ENCODE results near the gene SH3RF3.

SH3RF3 gene

DNA sequence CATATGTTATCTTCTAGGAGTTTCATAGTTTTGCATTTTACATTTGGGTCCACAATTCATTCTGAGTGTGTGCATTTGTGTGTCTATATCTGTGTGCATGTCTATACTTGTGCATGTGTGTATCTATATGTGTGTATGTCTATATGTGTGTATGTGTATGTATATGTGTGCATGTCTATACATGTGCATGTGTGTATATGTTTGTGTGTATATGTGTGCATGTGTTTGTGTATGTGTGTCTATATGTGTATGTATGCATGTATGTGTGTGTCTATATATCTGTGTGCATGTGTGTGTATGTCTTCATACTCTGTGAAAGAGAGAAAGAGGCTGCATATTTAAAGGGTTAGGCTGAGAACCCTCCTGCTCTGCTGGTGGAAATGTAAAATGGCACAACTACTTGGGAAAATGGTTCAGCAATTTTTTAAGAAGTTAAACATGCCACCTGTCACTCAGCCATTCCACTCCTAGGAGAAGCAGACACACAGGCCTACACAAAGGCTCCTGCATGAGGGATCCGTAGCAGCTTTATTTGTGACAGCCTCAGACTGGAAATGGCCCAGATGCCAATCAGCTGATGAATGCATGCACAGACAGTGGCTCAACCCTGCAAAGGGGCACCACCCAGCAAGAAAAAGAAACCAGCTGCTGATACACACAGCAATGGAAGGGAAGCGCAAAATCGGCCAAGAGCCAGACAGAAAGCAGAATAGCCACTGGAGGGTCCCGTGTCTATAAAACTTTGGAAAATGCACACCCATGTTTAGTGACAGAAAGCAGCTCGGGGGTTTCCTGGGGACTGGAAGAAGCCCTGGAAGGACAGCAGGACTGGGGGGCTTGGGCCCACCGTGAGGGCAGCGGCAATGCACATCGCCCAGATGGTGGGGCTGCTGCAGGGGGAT, 337.9 kb downstream of the SH3RF3 start:
- DNase-seq, result no peak

- DNase-seq, result no peak
These were observed 338.7 kb downstream of the SH3RF3 start for GRCh38 chr2:109467701-109468100.

- no peak for DNase-seq
These were observed 339.9 kb downstream of the SH3RF3 start for GRCh38 chr2:109468893-109469292.

DNA sequence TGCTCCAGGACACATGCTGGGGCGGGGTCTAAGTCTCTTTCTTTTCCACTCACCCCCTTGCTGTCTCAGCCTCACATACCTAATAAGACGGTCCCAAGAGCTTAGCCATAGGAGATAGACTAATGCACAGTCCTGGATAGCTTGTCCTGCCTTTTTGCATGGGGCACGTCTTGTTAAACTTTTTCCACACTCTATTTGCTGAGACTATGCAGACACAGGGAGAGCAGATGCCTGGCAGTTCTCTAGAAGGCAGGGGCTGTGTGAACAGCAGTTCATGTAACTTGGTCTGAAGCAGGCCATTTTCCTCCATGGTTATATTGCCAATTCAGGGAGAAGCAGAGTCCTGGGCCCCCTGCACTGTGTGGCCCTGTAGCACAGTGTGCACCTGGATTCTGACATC, 342.7 kb downstream of the SH3RF3 start:
- DNase-seq, result no peak

DNA sequence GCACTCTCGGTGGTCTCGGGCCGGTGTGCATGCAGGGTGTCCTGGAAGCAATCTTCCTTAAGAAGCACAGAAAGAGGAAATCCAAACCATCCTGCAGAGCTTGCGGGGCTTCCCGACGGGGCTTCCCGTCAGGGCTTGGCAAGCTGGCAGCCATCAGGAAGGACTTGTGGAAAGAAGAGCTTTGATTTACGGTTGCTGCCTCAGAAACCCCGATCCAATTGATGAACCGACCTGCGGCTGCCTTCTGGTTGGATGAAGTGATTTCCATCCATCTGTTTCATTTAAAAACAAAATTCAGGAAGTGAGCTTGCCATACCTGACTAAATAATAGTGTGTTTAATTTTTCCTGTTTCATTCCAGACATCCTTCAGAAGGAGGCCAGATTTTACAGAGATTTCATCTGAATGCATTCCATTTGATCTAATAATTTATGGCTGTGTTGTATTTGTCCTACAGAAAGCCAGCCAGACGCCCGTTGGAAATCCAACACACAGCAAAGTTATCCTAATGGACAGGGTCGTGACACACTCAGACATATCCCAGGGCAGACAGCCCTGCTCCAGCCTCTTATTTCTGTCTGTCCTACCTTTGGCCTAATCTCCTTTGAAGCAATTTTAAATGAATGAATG, 343.4 kb downstream of the SH3RF3 start:
- no peak for DNase-seq

- DNase-seq, result no peak
These were observed 344.0 kb downstream of the SH3RF3 start for GRCh38 chr2:109472974-109473373.

GRCh38 chr2:109473616-109474318, 344.8 kb downstream of the SH3RF3 start:
- peak; percentile 31 for DNase-seq

DNA sequence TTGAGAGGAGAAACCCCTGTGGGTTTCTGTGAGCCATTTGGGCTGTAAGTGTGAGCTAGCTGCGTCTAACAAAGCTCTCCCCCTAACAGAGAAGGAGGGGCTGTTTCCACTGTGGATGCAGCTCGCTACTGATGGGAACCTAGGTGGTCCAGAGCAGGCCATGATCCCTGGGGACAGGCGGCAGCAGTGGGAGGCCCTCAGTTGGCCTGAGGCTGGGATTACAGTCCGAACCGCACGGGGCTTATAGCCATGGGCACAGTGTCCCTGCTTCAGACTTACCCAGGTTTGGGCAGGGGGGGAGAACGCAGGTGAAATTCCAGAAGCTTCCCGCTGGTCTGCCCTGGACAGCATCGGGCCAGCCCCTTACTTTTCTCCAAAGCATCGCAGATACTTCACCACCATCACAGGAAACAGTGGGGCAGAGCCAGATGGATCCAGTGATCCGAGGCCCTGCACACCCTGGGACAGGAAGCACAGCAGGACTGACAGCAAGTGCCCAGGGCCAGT, 345.4 kb downstream of the SH3RF3 start:
- DNase-seq, result no peak

- no peak for DNase-seq
These were observed 346.7 kb downstream of the SH3RF3 start for GRCh38 chr2:109475531-109476210.

DNA sequence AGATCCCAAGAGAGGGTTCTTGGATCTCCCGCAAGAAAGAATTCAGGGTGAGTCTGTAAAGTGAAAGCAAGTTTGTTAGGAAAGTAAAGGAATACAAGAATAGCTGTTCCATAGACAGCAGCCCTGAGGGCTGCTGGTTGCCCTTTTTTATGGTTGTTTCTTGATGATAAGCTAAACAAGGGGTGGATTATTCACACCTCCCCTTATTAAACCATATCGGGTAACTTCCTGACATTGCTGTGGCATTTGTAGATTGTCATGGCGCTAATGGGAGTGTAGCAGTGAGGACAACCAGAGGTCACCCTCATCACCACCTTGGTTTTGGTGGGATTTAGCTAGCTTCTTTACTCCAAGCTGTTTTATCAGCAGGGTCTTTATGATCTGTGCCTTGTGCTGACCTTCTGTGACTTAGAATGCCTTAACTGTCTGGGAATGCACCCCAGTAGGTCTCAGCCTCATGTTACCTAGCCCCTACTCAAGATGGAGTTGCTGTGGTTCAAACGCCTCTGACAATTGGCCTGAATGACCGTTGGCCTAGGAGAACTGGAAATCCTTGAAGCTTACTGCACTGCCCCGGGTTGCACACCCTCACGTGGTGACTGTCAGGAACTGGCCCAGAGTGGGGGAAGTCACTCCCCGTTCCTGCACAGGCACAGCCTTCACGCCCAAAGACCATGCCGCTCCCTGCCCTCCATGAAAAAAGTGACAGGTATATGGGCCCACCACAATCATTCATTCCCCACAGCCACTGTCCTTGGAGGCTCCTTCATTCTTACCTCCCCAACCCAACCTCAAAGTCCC, 347.8 kb downstream of the SH3RF3 start:
- DNase-seq, result no peak

DNA sequence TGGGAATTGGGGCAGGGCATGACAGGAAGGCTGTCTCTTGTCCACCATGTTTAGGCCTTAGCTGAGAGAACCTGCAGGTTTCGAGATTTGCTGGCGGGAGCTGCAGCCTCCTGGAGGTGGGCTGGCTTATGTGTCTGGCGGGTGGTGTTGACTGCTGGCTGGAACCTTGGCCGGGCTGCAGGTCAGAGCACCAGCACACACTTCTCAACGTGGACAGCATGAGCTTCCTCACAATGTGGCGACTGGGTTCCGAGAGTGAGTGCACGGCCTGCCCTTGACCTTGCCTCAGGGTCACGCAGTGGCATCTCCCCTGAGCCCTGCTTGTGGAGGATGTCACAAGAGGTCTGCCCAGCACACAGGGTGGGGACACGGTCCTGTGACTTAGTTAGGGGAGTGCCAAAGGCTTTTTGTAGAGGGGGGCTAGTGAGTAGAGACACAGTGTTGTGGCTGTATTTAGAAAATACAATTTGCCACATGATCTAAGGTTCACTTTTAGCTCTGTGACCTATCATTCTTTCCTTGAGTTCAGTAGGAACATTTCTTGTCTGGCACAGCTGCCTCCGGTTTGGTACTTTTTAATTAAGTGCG, 350.0 kb downstream of the SH3RF3 start:
- DNase-seq, result no peak

GRCh38 chr2:109479804-109480203, 350.8 kb downstream of the SH3RF3 start:
- no peak for DNase-seq

DNA sequence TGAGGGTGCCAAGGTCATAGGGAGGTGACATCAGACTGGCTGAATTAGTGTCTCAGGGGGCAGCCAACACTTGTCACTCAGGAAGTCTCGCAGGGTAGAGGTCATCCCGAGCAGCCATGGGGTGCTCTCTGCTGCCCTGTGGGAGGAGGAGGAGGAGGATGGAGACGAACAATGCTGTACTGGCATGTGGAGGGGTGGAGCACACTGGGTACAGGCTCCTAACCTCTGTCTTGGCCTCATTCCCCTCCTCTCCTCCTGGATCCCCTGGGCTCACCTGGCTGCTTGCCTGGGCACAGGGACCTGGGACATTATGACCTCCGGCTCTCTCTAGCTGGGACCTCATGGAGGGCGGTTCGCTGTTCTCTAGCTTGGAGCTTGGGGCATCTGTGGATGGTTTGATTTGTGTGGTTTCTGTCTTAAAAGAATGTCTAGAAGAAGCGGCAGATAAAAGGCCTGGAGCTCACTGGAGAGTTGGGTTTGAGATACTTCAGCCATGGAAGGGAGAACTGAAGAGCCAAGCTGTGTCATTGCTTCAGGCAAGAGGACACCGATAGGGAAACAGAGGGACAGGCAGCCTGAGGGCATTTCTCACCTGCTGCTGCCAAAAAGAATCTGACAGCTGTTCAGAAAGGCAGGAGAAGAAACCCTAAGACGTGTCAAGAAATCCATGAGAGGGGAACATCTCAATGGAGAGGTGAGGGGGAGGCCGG, 351.6 kb downstream of the SH3RF3 start:
- no peak for DNase-seq

GRCh38 chr2:109481196-109481555, 352.2 kb downstream of the SH3RF3 start:
- DNase-seq, result no peak

- no peak for DNase-seq
These were observed 352.6 kb downstream of the SH3RF3 start for GRCh38 chr2:109481599-109481998.

DNA sequence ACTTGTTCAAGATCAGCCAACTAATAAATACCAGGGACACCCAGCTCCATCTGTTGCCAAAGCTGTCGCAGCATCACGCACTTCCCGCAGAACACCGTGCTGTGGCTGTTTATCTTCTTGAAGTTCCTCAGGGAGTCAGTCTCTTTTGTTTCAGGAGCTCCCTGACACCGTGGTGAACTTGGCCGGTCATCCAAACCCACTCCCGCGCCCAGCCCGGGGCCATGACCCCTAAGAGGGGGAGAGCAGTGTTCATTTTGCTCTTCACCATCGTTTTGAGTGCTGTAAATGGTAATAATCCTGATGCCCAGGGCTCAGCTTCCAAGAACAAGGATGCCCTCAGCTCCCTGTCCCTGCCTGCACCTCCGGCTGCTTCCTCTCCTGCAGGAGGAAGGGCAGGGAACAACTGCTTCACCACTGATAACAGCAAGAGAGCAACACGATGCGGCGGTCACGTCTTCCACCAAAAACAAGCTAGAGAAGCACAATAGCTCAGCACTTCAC, 353.4 kb downstream of the SH3RF3 start:
- DNase-seq, result no peak

DNA sequence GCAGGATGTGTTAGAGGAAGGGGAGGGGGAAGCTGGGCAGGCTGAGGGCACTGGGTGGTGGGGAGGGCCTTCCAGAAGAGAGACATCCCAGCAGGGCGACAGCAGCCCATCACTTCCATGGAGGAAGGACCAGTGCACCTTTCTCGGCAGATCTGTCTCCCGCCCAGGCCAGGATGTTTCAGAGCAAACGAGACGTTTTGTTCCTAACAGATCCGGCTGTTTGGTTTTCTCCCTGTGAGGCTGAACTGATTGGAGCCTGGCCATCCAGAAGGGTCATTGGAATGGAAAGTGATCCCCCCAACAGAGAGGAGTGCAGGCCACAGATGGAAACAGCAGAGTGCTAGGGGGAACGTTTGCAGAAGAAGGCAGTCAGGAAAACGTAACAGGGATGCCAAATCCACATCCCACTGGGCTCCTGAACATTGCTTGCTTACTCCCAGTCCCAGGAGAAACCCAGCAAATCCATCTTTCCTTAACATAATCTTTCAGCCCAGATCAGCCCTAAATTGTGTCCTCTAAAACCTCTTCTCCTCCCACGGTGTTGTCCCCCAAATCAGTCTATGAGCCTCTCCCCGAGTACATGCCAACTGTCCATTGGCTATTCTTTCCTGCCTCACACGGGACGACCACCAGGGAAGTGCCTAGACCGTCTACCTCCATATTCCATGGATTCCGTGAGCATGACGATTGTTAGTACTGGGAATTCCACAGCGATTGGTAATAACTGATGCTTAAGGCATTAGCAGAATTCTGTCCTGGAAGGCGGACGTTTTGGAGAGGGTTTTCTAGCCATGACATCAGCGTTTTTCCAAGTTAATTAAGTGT, 357.9 kb downstream of the SH3RF3 start:
- no peak for DNase-seq

DNA sequence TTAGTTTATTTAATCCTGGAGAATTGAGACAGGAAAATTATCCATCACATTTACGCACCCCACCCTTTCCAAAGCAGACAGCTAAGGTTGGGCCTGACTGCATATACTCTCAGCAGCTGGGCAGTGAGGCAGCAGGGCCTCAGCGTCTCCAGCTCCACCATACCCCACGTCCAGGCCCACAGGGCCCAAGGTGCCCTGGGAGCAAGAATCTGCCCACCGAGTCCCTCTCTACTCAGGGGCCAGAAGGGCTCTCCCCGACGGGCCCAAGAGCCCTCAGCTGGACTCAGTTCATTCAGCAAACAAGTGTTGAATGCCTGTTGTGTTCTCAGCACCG, 358.5 kb downstream of the SH3RF3 start:
- no peak for DNase-seq

DNA sequence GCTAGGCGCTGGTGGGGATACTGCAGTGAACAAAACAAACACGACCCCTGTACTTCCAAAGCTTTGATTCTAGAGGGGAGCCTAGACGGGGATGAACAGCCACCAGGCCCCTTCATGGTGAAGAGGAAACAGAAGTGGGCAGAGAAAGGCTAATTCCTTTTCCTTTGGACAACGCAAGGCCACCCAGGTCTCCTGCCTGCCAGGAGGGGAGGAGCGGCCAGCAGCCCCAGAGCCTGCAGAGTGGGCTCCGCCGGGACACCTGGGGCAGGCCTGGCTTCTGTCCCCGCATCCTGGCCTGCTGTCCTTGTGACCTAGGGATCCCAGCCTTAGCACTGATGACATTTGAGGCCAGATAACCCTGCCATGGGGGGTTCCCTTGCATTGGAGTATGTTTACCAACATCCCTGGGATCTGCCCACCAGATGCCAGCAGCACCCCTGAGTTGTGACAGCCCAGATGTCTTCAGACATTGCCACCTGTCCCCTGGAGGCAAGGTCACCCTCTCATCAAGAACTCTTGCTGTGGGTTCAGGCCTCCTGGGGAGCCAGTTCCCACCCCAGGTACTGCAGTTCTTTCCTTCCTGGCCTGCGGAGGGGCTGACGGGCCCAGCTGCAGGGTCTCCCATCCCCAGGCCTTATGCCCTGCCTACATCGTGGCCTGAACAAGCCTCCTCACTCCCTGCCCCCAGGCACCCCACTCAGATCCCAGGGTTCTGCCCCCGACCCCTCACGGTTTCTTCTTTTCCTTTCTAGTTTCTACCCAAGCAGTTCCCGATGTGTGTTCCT, 359.1 kb downstream of the SH3RF3 start:
- no peak for DNase-seq

Measured in NCI-H69 (cell line).